ENCODE data around the gene BTF3L4. TPM values are rescaled to one million over a fixed set of nuclear protein-coding genes. Genes with fewer than 3 reads are reported as not detected.

The BTF3L4 gene
- total RNA-seq, 1 donor = 119 TPM

DNA sequence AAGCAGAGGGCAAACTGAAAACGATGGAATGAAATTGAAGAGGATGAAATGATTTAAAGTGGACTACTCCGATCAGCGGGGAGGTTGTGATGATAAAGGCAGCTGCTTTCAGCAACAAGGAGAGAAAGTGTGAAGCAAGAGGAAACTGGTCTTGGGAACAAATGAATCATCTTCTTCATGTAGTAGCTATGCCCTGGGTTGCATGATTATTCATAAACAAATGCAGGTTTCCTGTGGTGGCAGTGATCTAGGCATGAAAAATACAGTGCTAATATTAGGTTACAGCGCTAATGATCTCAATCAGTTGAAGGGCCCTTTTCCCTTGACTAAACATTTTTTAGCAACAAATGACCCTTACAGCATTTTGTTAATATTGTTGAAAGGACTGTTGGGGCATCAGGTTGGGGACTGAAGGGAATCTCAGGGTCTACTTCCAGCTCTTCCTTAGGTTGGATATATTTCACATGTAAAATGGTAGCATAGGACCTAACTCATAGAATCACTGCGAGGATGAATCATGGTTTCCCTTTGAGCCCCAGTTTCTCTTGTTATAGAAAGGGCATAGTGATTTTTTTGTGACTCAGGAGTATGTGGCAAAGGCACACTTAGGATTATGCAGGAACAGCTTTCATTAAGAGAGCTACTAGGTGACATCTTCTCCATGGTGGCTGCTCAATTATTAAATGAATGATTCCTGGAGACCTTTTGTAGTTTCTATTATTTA is 83.9 kb downstream of the BTF3L4 start:
- H2AFZ ChIP-seq (ENCODE audit: low read length) = peak overlapping the region; percentile 49
- peaks cover 26% of the 10 kb centered on the region for H3K4me1 ChIP-seq (ENCODE audit: insufficient read depth, low read length)
- no peaks in the 10 kb centered on the region for H3K9me3 ChIP-seq (ENCODE audit: low read depth, low read length)
- no peaks in the 10 kb centered on the region for H3K36me3 ChIP-seq (ENCODE audit: insufficient read depth, low read length)
- peak overlapping the region; percentile 45 for H3K4me2 ChIP-seq (ENCODE audit: insufficient read depth, low read length)
- peak; percentile 93 for DNase-seq (ENCODE audit: insufficient read length, low spot score, missing footprints)
- H4K20me1 ChIP-seq (ENCODE audit: insufficient read depth, low read length) = peaks cover 4% of the 10 kb centered on the region
- H3K79me2 ChIP-seq (ENCODE audit: insufficient read depth, low read length) = peaks cover 27% of the 10 kb centered on the region
- peak overlapping the region; percentile 78 for H3K27ac ChIP-seq (ENCODE audit: low read depth, low read length)
- no peaks in the 10 kb centered on the region for H3K27me3 ChIP-seq (ENCODE audit: insufficient read depth, low read length)
- TF ChIP-seq, protein P1, sequence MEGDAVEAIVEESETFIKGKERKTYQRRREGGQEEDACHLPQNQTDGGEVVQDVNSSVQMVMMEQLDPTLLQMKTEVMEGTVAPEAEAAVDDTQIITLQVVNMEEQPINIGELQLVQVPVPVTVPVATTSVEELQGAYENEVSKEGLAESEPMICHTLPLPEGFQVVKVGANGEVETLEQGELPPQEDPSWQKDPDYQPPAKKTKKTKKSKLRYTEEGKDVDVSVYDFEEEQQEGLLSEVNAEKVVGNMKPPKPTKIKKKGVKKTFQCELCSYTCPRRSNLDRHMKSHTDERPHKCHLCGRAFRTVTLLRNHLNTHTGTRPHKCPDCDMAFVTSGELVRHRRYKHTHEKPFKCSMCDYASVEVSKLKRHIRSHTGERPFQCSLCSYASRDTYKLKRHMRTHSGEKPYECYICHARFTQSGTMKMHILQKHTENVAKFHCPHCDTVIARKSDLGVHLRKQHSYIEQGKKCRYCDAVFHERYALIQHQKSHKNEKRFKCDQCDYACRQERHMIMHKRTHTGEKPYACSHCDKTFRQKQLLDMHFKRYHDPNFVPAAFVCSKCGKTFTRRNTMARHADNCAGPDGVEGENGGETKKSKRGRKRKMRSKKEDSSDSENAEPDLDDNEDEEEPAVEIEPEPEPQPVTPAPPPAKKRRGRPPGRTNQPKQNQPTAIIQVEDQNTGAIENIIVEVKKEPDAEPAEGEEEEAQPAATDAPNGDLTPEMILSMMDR (IDR thresholded peaks at IDR 0.05; ENCODE audit: extremely low read depth, low read depth, low read length) = no peak
- H3K4me3 ChIP-seq (ENCODE audit: insufficient read depth, low read length) = peak overlapping the region; percentile 10

Other genes starting within 250 kb of the BTF3L4 start
- gene NRDC, start 177.6 kb upstream of the BTF3L4 start, total RNA-seq = 81.4 and 90.5 TPM in 2 replicates
- 14.5 and 21.2 TPM in 2 replicates for gene RAB3B, start 65.6 kb upstream of the BTF3L4 start, total RNA-seq
- 14.5 and 15.6 TPM in 2 replicates for gene KTI12, start 22.5 kb upstream of the BTF3L4 start, total RNA-seq
- 48.5 and 51.3 TPM in 2 replicates for gene TXNDC12, start 1.1 kb upstream of the BTF3L4 start, total RNA-seq
- 38.0 and 38.3 TPM in 2 replicates for gene ZFYVE9, start 85.8 kb downstream of the BTF3L4 start, total RNA-seq

Data from osteoblast (primary cell).